GM12801 (cell line): ENCODE data around the gene CDH3.

Source experiments
- TF ChIP-seq, protein P1 (sequence below): IDR thresholded peaks from one replicate; pipeline ENCODE4 v1.5.1; 2011; ENCODE audit warnings: control low read depth; ENCODE audit not compliant: insufficient read length; ENCODE audit errors: extremely low read depth

Gene CDH3

DNA sequence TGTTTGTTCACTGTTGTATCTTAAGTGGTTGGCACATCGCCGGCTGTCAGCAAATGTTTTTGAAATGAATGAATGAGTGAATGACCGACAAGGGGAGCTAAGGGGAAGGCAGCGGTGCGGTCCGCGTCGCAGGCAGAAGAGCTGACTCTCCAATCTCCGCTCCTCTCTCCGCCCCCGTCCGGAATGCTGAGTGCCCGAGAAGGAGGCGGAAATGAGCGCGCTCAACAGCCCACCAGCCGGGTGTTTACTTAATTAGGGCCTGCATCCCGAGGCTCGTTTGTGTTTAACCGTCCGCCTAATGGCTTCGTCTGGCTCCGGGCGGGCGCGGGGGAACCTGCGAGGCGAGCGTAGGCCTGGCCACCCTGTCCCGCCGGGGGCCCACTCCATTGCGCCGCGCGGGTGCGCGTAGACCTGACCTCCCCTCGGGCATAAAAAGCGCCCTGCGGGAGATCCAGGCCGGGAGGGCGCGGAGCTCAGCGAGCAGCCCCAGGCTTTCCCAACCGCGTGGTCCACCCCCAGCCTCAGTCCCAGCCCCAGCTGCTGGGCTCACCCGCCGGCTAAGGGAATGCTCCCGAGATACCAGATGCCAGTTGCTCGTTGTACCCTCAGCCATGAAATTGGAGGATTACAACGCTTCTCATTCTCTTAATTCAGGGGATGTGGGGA, 2.5 kb upstream of the CDH3 start:
- TF ChIP-seq, protein P1, sequence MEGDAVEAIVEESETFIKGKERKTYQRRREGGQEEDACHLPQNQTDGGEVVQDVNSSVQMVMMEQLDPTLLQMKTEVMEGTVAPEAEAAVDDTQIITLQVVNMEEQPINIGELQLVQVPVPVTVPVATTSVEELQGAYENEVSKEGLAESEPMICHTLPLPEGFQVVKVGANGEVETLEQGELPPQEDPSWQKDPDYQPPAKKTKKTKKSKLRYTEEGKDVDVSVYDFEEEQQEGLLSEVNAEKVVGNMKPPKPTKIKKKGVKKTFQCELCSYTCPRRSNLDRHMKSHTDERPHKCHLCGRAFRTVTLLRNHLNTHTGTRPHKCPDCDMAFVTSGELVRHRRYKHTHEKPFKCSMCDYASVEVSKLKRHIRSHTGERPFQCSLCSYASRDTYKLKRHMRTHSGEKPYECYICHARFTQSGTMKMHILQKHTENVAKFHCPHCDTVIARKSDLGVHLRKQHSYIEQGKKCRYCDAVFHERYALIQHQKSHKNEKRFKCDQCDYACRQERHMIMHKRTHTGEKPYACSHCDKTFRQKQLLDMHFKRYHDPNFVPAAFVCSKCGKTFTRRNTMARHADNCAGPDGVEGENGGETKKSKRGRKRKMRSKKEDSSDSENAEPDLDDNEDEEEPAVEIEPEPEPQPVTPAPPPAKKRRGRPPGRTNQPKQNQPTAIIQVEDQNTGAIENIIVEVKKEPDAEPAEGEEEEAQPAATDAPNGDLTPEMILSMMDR, result no peak

DNA sequence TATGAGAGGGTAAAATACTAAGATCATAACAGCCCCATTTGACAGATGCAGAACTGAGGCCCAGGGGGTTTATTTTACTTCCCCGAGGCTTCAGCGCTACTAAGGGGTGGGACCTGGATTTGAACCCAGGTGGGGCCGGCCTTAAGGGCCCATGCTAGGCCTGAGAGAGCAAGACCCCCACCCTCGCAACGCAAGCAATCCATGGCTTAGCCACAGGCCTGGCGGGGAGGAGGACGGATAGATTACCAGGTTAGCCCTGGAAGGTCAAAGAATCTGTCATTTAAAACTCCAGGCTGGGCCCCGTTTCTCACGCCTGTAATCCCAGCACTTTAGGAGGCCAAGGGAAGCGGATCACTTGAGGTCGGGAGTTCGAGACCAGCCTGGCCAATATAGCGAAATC, 1.9 kb upstream of the CDH3 start:
- TF ChIP-seq, protein P1, result no peak

DNA sequence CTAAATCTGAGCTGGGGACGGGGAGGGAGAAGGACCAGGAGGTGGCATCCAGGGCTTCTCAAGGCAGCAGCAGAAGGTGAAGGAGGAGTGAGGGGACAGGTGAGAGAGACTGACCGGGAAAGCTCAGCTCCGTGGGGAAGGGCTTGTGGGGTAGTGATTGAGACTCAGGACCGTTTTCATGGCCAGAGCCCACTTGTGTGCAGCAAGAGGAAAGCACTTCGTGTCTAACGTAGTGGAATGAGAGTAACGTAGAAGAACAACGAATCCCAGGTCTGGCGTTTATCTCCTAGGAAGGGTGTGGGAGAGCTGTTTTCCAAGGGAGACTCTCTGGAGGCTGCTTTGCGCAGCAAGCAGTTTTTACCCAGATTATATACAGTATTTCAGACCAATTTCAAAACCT, 1.3 kb upstream of the CDH3 start:
- TF ChIP-seq, protein P1, result no peak

DNA sequence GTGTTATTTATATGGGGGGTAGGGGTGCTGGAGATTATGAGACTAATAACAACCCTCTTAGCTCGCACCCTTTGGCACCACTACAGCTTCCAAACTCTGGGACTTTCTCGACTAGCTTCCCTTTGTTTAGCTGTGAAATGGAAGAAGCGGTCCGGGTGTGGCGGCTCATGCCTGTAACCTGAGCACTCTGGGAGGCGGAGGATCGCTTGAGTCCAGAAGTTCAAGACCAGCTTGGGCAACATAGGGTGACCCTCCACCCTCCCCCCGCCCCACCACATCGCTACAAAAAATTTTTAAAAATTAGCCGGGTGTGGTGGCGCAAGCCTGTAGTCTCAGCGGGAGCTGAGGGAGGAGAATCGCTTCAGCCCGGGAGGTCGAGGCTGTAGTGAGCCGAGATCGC, 814 bp upstream of the CDH3 start:
- TF ChIP-seq, protein P1, result no peak

DNA sequence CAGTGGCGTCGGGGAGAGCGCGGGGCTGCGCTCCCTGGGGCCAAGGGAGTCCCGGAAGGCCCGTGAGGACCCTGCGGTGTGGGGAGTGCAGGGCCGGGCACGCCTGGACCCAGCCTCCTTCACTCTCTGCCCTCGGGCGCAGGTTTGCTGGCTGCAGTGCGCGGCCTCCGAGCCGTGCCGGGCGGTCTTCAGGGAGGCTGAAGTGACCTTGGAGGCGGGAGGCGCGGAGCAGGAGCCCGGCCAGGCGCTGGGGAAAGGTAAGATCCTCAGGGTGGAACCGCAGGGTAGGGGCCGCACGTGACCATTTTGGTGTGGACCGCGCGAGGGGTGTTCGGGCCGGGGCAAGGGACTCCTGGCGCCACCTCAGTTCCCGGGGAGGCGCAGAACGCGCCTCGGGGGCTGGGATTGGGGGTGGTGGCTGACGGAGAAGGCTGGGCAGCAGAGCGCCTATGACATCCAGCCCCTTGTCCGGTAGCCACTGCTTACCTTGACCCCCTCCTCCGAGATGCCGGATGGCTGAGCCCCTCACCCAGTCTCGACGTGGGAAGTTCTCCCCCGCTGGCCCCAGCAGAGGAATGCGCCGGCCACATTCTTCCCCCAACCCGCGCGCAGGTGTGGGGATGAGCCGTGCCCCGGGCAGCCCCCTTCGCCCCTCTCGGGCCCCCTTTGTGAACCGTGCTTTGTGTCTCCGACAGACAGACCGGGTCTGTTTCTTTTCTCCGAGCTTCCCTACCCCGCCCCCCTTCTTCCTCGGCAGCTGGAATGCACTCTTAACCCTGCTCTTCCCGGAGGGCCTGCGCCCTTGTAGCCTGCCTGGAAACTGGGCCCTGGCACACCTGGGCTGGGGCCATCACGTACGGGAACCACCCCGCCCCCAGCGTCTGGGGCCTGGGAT, 631 bp downstream of the CDH3 start:
- TF ChIP-seq, protein P1, result no peak

DNA sequence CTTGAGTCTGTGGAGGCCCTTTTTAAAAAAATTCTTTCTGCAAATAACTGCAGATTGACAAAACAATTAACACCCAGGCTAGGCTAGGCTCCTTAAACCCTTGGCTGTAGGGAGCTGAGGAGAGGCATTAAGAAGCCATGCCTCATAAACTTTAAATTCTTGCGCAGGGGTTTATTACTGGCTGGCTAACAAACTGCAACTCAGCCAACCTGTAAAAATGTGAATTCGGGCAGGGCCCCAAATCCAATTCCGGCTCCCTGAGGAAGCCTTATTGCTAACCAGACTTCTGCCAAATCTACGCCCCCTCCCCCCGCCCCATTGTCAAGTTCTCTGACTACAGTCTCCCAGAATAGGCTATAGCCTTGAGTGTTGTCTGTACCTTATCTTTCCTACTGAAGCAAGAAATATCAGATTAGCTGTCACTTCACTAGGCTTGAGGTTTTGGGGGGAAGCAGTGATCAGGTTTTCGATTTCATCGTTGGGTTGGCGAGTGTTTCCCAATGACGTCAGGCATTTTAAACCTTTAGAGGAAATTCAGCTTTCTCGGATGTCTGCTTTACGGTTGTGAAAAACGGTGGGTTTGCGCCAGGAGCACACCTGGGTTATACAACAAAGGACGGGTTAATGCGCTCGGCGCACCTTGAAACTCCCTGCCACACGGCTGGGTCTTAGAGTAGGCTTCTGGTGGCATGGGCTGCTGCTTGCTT, 2.0 kb downstream of the CDH3 start:
- TF ChIP-seq, protein P1, result no peak

DNA sequence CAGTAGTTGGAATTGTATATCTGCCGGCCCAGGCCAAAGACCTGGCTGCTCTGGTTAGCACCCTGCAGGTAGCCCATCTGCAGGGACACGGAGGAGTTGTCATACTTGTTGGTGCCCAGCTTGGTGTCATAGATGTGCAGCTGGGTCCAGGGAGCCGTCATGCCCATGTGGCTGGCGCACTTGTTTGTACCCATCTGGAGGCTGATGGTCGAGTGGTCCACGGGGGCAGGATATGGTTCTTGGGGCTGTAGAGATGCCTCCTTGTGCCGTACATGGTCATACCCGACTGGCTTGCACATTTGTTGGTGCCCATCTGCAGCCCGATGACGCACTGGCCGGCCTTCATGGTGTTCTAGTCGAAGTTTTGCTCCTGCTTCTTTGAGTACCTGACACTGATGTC, 6.0 kb downstream of the CDH3 start:
- TF ChIP-seq, protein P1, result no peak
